IMR-90 (cell line): ENCODE data around the gene MX1. TPM values are rescaled to one million over a fixed set of nuclear protein-coding genes. Genes with fewer than 3 reads are reported as not detected.

ENCODE experiments used
- ATAC-seq: fragments of 200-7000 bp; cut with Tn5 transposase; 2 replicates; pipeline ENCODE4 v1.9.1; 2020; ENCODE audit warnings: low read depth, mild to moderate bottlenecking, moderate library complexity
- BruUV-seq: library from RNA; stranded (reverse); fragments of 400-500 nt; replicated peaks from 2 replicates; lab custom pipeline; 2021; lab: Mats Ljungman, UMichigan
- CTCF ChIA-PET: fragments of 300-600 bp; formaldehyde crosslinking; extraction: SDS; loops from one replicate; lab custom pipeline; 2021; ENCODE audit warnings: antibody characterized with exemption; lab: Yijun Ruan, JAX
- POLR2A ChIA-PET: fragments of 300-600 bp; sonication (Branson Sonifier 250); formaldehyde crosslinking; loops from one replicate; lab custom pipeline; 2022; ENCODE audit warnings: antibody characterized with exemption; ENCODE audit not compliant: unreplicated experiment; lab: Charles Lee
- DNase-seq: peaks from one replicate; pipeline ENCODE4 v3.0.0; 2013
- H2AFZ ChIP-seq: replicated peaks from 2 replicates; pipeline ENCODE3; 2013; ENCODE audit warnings: low read length, mild to moderate bottlenecking; ENCODE audit not compliant: poor library complexity
- H2AK5ac ChIP-seq: 2 replicates; pipeline ENCODE4 v1.6.1; 2013; ENCODE audit warnings: low read depth, low read length, inconsistent platforms
- H2AK9ac ChIP-seq: replicated peaks from 2 replicates; pipeline ENCODE3; 2013; ENCODE audit warnings: mild to moderate bottlenecking, low read depth, low read length, moderate library complexity; ENCODE audit not compliant: poor library complexity
- H2BK120ac ChIP-seq: 2 replicates; pipeline ENCODE4 v1.6.1; 2013; ENCODE audit warnings: low read depth, low read length, inconsistent platforms
- H2BK15ac ChIP-seq: 3 replicates; pipeline ENCODE4 v1.6.1; 2013; ENCODE audit warnings: low read depth, low read length, inconsistent platforms
- H2BK20ac ChIP-seq: 2 replicates; pipeline ENCODE4 v1.6.1; 2013; ENCODE audit warnings: low read depth, mild to moderate bottlenecking, inconsistent platforms, low read length, moderate library complexity
- H2BK5ac ChIP-seq: 2 replicates; pipeline ENCODE4 v1.6.1; 2013; ENCODE audit warnings: mild to moderate bottlenecking, low read depth, low read length, inconsistent platforms; ENCODE audit not compliant: poor library complexity, severe bottlenecking
- H3K14ac ChIP-seq: replicated peaks from 2 replicates; pipeline ENCODE4 v1.6.1; 2013; ENCODE audit warnings: low read depth, low read length, inconsistent platforms
- H3K18ac ChIP-seq: 2 replicates; pipeline ENCODE4 v1.6.1; 2013; ENCODE audit warnings: low read depth, low read length, control low read depth
- H3K23ac ChIP-seq: 2 replicates; pipeline ENCODE4 v1.6.1; 2013; ENCODE audit warnings: low read depth, low read length, inconsistent platforms
- H3K27ac ChIP-seq: 2 replicates; pipeline ENCODE4 v1.5.1; 2013; ENCODE audit warnings: mild to moderate bottlenecking, control low read depth, low read length; ENCODE audit not compliant: insufficient read depth
- H3K27me3 ChIP-seq: 2 replicates; pipeline ENCODE4 v1.6.1; 2013; ENCODE audit warnings: low read length; ENCODE audit not compliant: control insufficient read depth, insufficient read depth
- H3K36me3 ChIP-seq: 2 replicates; pipeline ENCODE4 v1.6.1; 2013; ENCODE audit warnings: low read length, mixed read lengths; ENCODE audit not compliant: control insufficient read depth, insufficient read depth
- H3K4ac ChIP-seq: 2 replicates; pipeline ENCODE4 v1.6.1; 2013; ENCODE audit warnings: low read depth, low read length, inconsistent platforms
- H3K4me1 ChIP-seq: 2 replicates; pipeline ENCODE4 v1.6.1; 2013; ENCODE audit warnings: low read length, mixed read lengths; ENCODE audit not compliant: control insufficient read depth, insufficient read depth
- H3K4me2 ChIP-seq: 2 replicates; pipeline ENCODE4 v1.6.1; 2013; ENCODE audit warnings: low read depth, mild to moderate bottlenecking, control low read depth, low read length, moderate library complexity
- H3K4me3 ChIP-seq: 2 replicates; pipeline ENCODE4 v1.5.1; 2013; ENCODE audit warnings: low read depth, mild to moderate bottlenecking, control low read depth, low read length, moderate library complexity; ENCODE audit not compliant: insufficient read depth
- H3K56ac ChIP-seq: 2 replicates; pipeline ENCODE4 v1.6.1; 2013; ENCODE audit warnings: low read length, inconsistent platforms; ENCODE audit not compliant: insufficient read depth; ENCODE audit errors: extremely low read depth
- H3K79me1 ChIP-seq, 2 experiments: 2 replicates each; pipeline ENCODE4 v1.6.1; 2013; ENCODE audit warnings: low read length in 2 of 2, inconsistent platforms in 1 of 2, low read depth in 1 of 2
- H3K9ac ChIP-seq: 2 replicates; pipeline ENCODE4 v1.6.1; 2013; ENCODE audit warnings: low read depth, low read length, control low read depth
- H3K9me1 ChIP-seq: 2 replicates; pipeline ENCODE4 v1.6.1; 2013; ENCODE audit warnings: low read length, inconsistent platforms; ENCODE audit not compliant: insufficient read depth
- H3K9me3 ChIP-seq: 2 replicates; pipeline ENCODE4 v1.6.1; 2013; ENCODE audit warnings: low read length; ENCODE audit not compliant: control insufficient read depth, insufficient read depth
- H4K20me1 ChIP-seq: 2 replicates; pipeline ENCODE4 v1.6.1; 2013; ENCODE audit warnings: low read length, inconsistent platforms; ENCODE audit not compliant: insufficient read depth
- H4K5ac ChIP-seq: 2 replicates; pipeline ENCODE4 v1.6.1; 2013; ENCODE audit warnings: mild to moderate bottlenecking, low read depth, low read length, control low read depth
- H4K8ac ChIP-seq, 2 experiments: 2 replicates each; pipeline ENCODE4 v1.6.1; 2013; ENCODE audit warnings: low read depth in 2 of 2, low read length in 2 of 2, control low read depth in 1 of 2, inconsistent platforms in 1 of 2
- H4K91ac ChIP-seq: 2 replicates; pipeline ENCODE4 v1.6.1; 2013; ENCODE audit warnings: low read depth, low read length, inconsistent platforms; ENCODE audit not compliant: insufficient read depth
- BHLHE40 ChIP-seq: fragments of 150-350 bp; IDR thresholded peaks from 2 replicates; pipeline ENCODE4 v1.6.1; 2016; ENCODE audit warnings: mild to moderate bottlenecking, low read depth, low read length
- CEBPB ChIP-seq: IDR thresholded peaks from 2 replicates; pipeline ENCODE4 v1.6.1; 2012; ENCODE audit warnings: low read depth, low read length, improper control_type of control experiment
- CHD1 ChIP-seq: IDR thresholded peaks from 2 replicates; pipeline ENCODE4 v1.6.1; 2012; ENCODE audit warnings: low read depth, low read length, improper control_type of control experiment
- ELK1 ChIP-seq: fragments of 150-350 bp; IDR thresholded peaks from 2 replicates; pipeline ENCODE4 v1.6.1; 2016; ENCODE audit warnings: low read depth, mild to moderate bottlenecking, low read length, moderate library complexity, borderline replicate concordance
- FOS ChIP-seq: fragments of 150-350 bp; IDR thresholded peaks from 2 replicates; pipeline ENCODE4 v1.6.1; 2016; ENCODE audit warnings: low read depth, low read length
- MAFK ChIP-seq: IDR thresholded peaks from 2 replicates; pipeline ENCODE4 v1.6.1; 2012; ENCODE audit warnings: low read depth, low read length, improper control_type of control experiment
- MAZ ChIP-seq: IDR thresholded peaks from 2 replicates; pipeline ENCODE4 v1.6.1; 2012; ENCODE audit warnings: low read depth, mild to moderate bottlenecking, low read length, improper control_type of control experiment, moderate library complexity, borderline replicate concordance
- MXI1 ChIP-seq: IDR thresholded peaks from 2 replicates; pipeline ENCODE4 v1.6.1; 2012; ENCODE audit warnings: low read depth, mild to moderate bottlenecking, low read length, moderate library complexity, borderline replicate concordance
- NFE2L2 ChIP-seq: fragments of 150-350 bp; IDR thresholded peaks from 2 replicates; pipeline ENCODE4 v1.6.1; 2016; ENCODE audit warnings: low read depth, mild to moderate bottlenecking, low read length
- POLR2A ChIP-seq: IDR thresholded peaks from 2 replicates; pipeline ENCODE4 v1.6.1; 2012; ENCODE audit warnings: mild to moderate bottlenecking, low read depth, low read length
- RAD21 ChIP-seq: IDR thresholded peaks from 2 replicates; pipeline ENCODE4 v1.6.1; 2012; ENCODE audit warnings: low read length, improper control_type of control experiment
- RCOR1 ChIP-seq: IDR thresholded peaks from 2 replicates; pipeline ENCODE4 v1.6.1; 2012; ENCODE audit warnings: mild to moderate bottlenecking, low read length, improper control_type of control experiment; ENCODE audit not compliant: insufficient replicate concordance
- RFX5 ChIP-seq: IDR thresholded peaks from 2 replicates; pipeline ENCODE4 v1.8.0; 2012; ENCODE audit warnings: low read depth, mild to moderate bottlenecking, low read length, moderate library complexity
- SMC3 ChIP-seq: fragments of 150-350 bp; IDR thresholded peaks from 2 replicates; pipeline ENCODE4 v1.6.1; 2016; ENCODE audit warnings: low read depth, mild to moderate bottlenecking, antibody characterized with exemption, low read length, moderate library complexity
- WGBS, 2 experiments: methylation state at CpG; one replicate each; pipeline versions ENCODE4 v1.1.5 to v1.1.7; 2013; ENCODE audit warnings: missing lambda C conversion rate in 2 of 2; ENCODE audit not compliant: insufficient read length in 1 of 2; ENCODE audit errors: extremely low coverage in 2 of 2; 5-methylcytosine and 5-hydroxymethylcytosine counted together
- dilution Hi-C: fragments of 300-500 bp; cut with HindIII; formaldehyde crosslinking; loops from one replicate; pipeline ENCODE4 v1.14.3; 2018; ENCODE audit warnings: low sequenced_read_pairs; ENCODE audit not compliant: unreplicated experiment
- in situ Hi-C: fragments of 300-500 bp; cut with MboI; formaldehyde crosslinking; loops from 3 replicates; pipeline ENCODE4 v1.14.3; 2019; ENCODE audit warnings: low sequenced_read_pairs, inconsistent platforms, mixed read lengths
- intact Hi-C: fragments of 100-400 bp; cut with micrococcal nuclease; formaldehyde crosslinking; loops from 2 replicates; pipeline ENCODE4 v1.10.0; 2022
- polyA plus RNA-seq, 3 experiments: library from polyadenylated mRNA; depleted of rRNA; stranded (reverse); fragments of >200 nt; gene quantifications; 2 replicates each; pipeline ENCODE4 v1.2.3, GENCODE V29; 2012; ENCODE audit warnings: low replicate concordance in 1 of 3
- total RNA-seq: library from RNA; depleted of rRNA; stranded (reverse); fragments of >200 nt; gene quantifications from 2 replicates; pipeline ENCODE4 v1.2.3, GENCODE V29; 2012
- TF ChIP-seq, protein P1 (sequence below): conservative IDR thresholded peaks from 2 replicates; pipeline ENCODE4 v1.5.1; 2012; ENCODE audit warnings: mild to moderate bottlenecking, low read depth, low read length, improper control_type of control experiment
- TF ChIP-seq, protein P2 (sequence below): fragments of 150-350 bp; IDR thresholded peaks from 2 replicates; pipeline ENCODE4 v1.6.1; 2017; ENCODE audit warnings: mild to moderate bottlenecking, antibody characterized with exemption, low read length, low read depth

The MX1 gene
- total and polyA plus RNA-seq, 2 of the 4 experiments (the other 2 are of a cell fraction): 1.0 to 2.5 TPM

DNA sequence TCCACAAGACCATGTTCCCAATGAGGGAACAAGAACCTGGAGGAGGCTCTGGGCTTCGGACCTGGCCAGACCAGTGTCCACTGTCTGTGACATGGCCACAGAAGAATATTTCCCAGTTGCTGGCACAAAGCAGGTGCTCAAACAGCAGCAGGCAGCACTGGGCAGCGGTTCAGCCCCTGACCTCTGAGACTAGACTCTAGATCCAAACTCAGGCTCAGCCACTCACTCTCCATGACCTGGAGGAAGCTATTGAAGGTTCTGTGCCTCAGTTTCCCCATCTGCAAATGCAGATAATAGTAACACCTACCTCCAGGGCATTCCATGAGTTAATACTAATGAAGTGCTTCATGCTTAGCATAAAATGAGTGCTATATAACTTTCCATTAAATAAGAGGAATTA is 73.9 kb downstream of the MX1 start:
- H2AFZ ChIP-seq: no peak overlapping the region
- H3K23ac ChIP-seq: no peak overlapping the region
- no peak for ATAC-seq
- H2BK120ac ChIP-seq: no peak overlapping the region
- no peak overlapping the region for H3K56ac ChIP-seq
- no peak overlapping the region for H3K14ac ChIP-seq
- no peaks in the 10 kb centered on the region for H3K79me1 ChIP-seq
- CTCF ChIA-PET: no interaction called here
- H3K4me1 ChIP-seq: no peaks in the 10 kb centered on the region
- H2BK20ac ChIP-seq: no peak overlapping the region
- no peaks in the 10 kb centered on the region for H3K9me1 ChIP-seq
- H2AK5ac ChIP-seq: no peak overlapping the region
- no peak for DNase-seq
- dilution Hi-C loops (no loop called here), in situ Hi-C loops (no loop called here), intact Hi-C loops (no loop called here)
- no peaks in the 10 kb centered on the region for H3K9me3 ChIP-seq
- BruUV-seq: no TSS peak
- H4K5ac ChIP-seq: no peak overlapping the region
- H3K27me3 ChIP-seq: peaks cover 30% of the 10 kb centered on the region
- H2AK9ac ChIP-seq: no peak overlapping the region
- no peak overlapping the region for H3K18ac ChIP-seq
- no peak overlapping the region for H3K27ac ChIP-seq
- no peak overlapping the region for H3K4me2 ChIP-seq
- H3K36me3 ChIP-seq: no peaks in the 10 kb centered on the region
- H3K9ac ChIP-seq: no peak overlapping the region
- 10% methylated on average over 1 of the region's 2 CpGs; no CpG with 5 or more reads in 1 of the 2 experiments for WGBS, 2 experiments
- H2BK15ac ChIP-seq: no peak overlapping the region
- TF ChIP-seq POLR2A (no peak), CEBPB (no peak), RFX5 (no peak), RAD21 (no peak), RCOR1 (no peak), MAZ (no peak), BHLHE40 (no peak), SMC3 (no peak), NFE2L2 (no peak), MAFK (no peak), FOS (no peak), ELK1 (no peak), MXI1 (no peak), CHD1 (no peak)
- TF ChIP-seq, protein P1, sequence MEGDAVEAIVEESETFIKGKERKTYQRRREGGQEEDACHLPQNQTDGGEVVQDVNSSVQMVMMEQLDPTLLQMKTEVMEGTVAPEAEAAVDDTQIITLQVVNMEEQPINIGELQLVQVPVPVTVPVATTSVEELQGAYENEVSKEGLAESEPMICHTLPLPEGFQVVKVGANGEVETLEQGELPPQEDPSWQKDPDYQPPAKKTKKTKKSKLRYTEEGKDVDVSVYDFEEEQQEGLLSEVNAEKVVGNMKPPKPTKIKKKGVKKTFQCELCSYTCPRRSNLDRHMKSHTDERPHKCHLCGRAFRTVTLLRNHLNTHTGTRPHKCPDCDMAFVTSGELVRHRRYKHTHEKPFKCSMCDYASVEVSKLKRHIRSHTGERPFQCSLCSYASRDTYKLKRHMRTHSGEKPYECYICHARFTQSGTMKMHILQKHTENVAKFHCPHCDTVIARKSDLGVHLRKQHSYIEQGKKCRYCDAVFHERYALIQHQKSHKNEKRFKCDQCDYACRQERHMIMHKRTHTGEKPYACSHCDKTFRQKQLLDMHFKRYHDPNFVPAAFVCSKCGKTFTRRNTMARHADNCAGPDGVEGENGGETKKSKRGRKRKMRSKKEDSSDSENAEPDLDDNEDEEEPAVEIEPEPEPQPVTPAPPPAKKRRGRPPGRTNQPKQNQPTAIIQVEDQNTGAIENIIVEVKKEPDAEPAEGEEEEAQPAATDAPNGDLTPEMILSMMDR: no peak
- TF ChIP-seq, protein P2, sequence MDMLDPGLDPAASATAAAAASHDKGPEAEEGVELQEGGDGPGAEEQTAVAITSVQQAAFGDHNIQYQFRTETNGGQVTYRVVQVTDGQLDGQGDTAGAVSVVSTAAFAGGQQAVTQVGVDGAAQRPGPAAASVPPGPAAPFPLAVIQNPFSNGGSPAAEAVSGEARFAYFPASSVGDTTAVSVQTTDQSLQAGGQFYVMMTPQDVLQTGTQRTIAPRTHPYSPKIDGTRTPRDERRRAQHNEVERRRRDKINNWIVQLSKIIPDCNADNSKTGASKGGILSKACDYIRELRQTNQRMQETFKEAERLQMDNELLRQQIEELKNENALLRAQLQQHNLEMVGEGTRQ: no peak
- H4K8ac ChIP-seq: no peak overlapping the region
- H3K4me3 ChIP-seq: no peak overlapping the region
- POLR2A ChIA-PET: no interaction called here
- H4K20me1 ChIP-seq: no peaks in the 10 kb centered on the region
- H4K91ac ChIP-seq: no peak overlapping the region
- H3K4ac ChIP-seq: no peak overlapping the region
- no peak overlapping the region for H2BK5ac ChIP-seq
